H1 (cell line): ENCODE results near the gene COQ9. TPM values are rescaled to one million over a fixed set of nuclear protein-coding genes. Genes with fewer than 3 reads are reported as not detected.

Experiments used
- CTCF ChIA-PET: fragments of 300-600 bp; sonication (Branson Sonifier 250); formaldehyde crosslinking; loops from one replicate; lab custom pipeline; 2021; ENCODE audit not compliant: partially characterized antibody; lab: Charles Lee
- POLR2A ChIA-PET: fragments of 300-600 bp; sonication (Branson Sonifier 250); formaldehyde crosslinking; loops from one replicate; lab custom pipeline; 2021; ENCODE audit warnings: inconsistent platforms; ENCODE audit not compliant: partially characterized antibody; lab: Charles Lee
- DNase-seq, 2 experiments: peaks; one replicate each; pipeline versions ENCODE4 v3.0.0 to v3.0.0-alpha.2; 2010 to 2022; ENCODE audit warnings: low spot score in 2 of 2, low read depth in 1 of 2, mixed read lengths in 1 of 2
- FAIRE-seq: peaks from 2 replicates; lab custom pipeline; 2011; peaks lifted over from hg19 to GRCh38; lab: Jason Lieb, UNC
- H2AFZ ChIP-seq: 2 replicates; pipeline ENCODE4 v1.8.1; 2012; ENCODE audit warnings: low read length, inconsistent platforms
- H2AK5ac ChIP-seq: 2 replicates; pipeline ENCODE4 v1.6.1; 2013; ENCODE audit warnings: low read depth, low read length
- H2BK120ac ChIP-seq: replicated peaks from 2 replicates; pipeline ENCODE3; 2013; ENCODE audit warnings: low read depth, low read length, inconsistent platforms
- H2BK12ac ChIP-seq: 2 replicates; pipeline ENCODE4 v1.6.1; 2013; ENCODE audit warnings: low read depth, low read length
- H2BK15ac ChIP-seq: 2 replicates; pipeline ENCODE4 v1.6.1; 2013; ENCODE audit warnings: low read length
- H2BK20ac ChIP-seq: 2 replicates; pipeline ENCODE4 v1.6.1; 2013; ENCODE audit warnings: low read length
- H2BK5ac ChIP-seq: 2 replicates; pipeline ENCODE4 v1.6.1; 2013; ENCODE audit warnings: low read depth, low read length
- H3K14ac ChIP-seq: 2 replicates; pipeline ENCODE4 v1.6.1; 2013; ENCODE audit warnings: inconsistent platforms; ENCODE audit not compliant: insufficient read length
- H3K18ac ChIP-seq: 2 replicates; pipeline ENCODE4 v1.6.1; 2013; ENCODE audit warnings: low read length; ENCODE audit errors: extremely low read depth
- H3K23ac ChIP-seq: 2 replicates; pipeline ENCODE4 v1.6.1; 2013; ENCODE audit warnings: inconsistent platforms; ENCODE audit not compliant: insufficient read length
- H3K23me2 ChIP-seq: 2 replicates; pipeline ENCODE4 v1.6.1; 2013; ENCODE audit warnings: low read depth, low read length
- H3K27ac ChIP-seq: 2 replicates; pipeline ENCODE4 v1.6.1; 2011; ENCODE audit warnings: low read depth, low read length, inconsistent platforms
- H3K27me3 ChIP-seq, 4 experiments: replicated peaks in 1 of 4; 1 replicate in 1 of 4; 2 replicates in 3 of 4; pipeline versions ENCODE4 v1.6.1 to v1.8.1; 2011 to 2013; ENCODE audit warnings: low read length in 3 of 4, mild to moderate bottlenecking in 3 of 4, inconsistent platforms in 2 of 4, mixed read lengths in 2 of 4, moderate library complexity in 1 of 4; ENCODE audit not compliant: control insufficient read depth in 3 of 4, insufficient read depth in 3 of 4; ENCODE audit errors: extremely low read depth in 1 of 4
- H3K36me3 ChIP-seq, 4 experiments: 2 replicates each; pipeline versions ENCODE4 v1.6.1 to v1.8.1; 2011 to 2013; ENCODE audit warnings: mild to moderate bottlenecking in 4 of 4, low read length in 3 of 4, moderate library complexity in 2 of 4, control low read depth in 1 of 4, inconsistent platforms in 1 of 4; ENCODE audit not compliant: insufficient read depth in 4 of 4, control insufficient read depth in 2 of 4
- H3K4ac ChIP-seq: replicated peaks from 2 replicates; pipeline ENCODE3; 2013; ENCODE audit warnings: low read length, low read depth, mixed read lengths, inconsistent platforms; ENCODE audit not compliant: insufficient read length
- H3K4me1 ChIP-seq, 4 experiments: replicated peaks in 1 of 4; 1 replicate in 1 of 4; 2 replicates in 3 of 4; pipeline versions ENCODE4 v1.6.1 to v1.8.1; 2011 to 2013; ENCODE audit warnings: low read length in 3 of 4, inconsistent platforms in 2 of 4, mixed read lengths in 1 of 4; ENCODE audit not compliant: insufficient read depth in 4 of 4, control insufficient read depth in 3 of 4
- H3K4me2 ChIP-seq, 2 experiments: 2 replicates each; pipeline versions ENCODE4 v1.6.1 to v1.8.1; 2011 to 2013; ENCODE audit warnings: low read depth in 2 of 2, low read length in 2 of 2, control low read depth in 1 of 2, inconsistent platforms in 1 of 2, mild to moderate bottlenecking in 1 of 2; ENCODE audit not compliant: insufficient read depth in 1 of 2
- H3K4me3 ChIP-seq, 4 experiments: fragments of 200-600, 300-600 bp in 1 of 4; sonication (generic), shearing (Covaris generic), sonication (Bioruptor Twin) in 1 of 4; 2 replicates each; pipeline versions ENCODE4 v1.5.1 to v1.8.1; 2011 to 2016; ENCODE audit warnings: low read length in 4 of 4, low read depth in 3 of 4, control low read depth in 2 of 4, inconsistent platforms in 2 of 4, mild to moderate bottlenecking in 2 of 4, mixed read lengths in 1 of 4, moderate library complexity in 1 of 4; ENCODE audit not compliant: insufficient read depth in 2 of 4; ENCODE audit errors: extremely low read depth in 1 of 4
- H3K56ac ChIP-seq: replicated peaks from 2 replicates; pipeline ENCODE3; 2013; ENCODE audit warnings: low read depth, mild to moderate bottlenecking, mixed read lengths, low read length, inconsistent platforms; ENCODE audit not compliant: insufficient read length
- H3K79me1 ChIP-seq: 2 replicates; pipeline ENCODE4 v1.6.1; 2013; ENCODE audit warnings: low read depth, low read length, control low read depth
- H3K79me2 ChIP-seq, 2 experiments: 2 replicates each; pipeline versions ENCODE4 v1.6.1 to v1.8.1; 2012 to 2013; ENCODE audit warnings: low read length in 2 of 2, mild to moderate bottlenecking in 2 of 2, inconsistent platforms in 1 of 2; ENCODE audit not compliant: insufficient read depth in 2 of 2, control insufficient read depth in 1 of 2
- H3K9ac ChIP-seq, 4 experiments: replicated peaks in 1 of 4; 1 replicate in 1 of 4; 2 replicates in 3 of 4; pipeline versions ENCODE4 v1.6.1 to v1.8.1; 2011 to 2013; ENCODE audit warnings: low read depth in 3 of 4, low read length in 3 of 4, control low read depth in 2 of 4, mild to moderate bottlenecking in 2 of 4, moderate library complexity in 2 of 4, inconsistent platforms in 1 of 4; ENCODE audit errors: extremely low read depth in 1 of 4
- H3K9me3 ChIP-seq, 2 experiments: 2 replicates each; pipeline versions ENCODE4 v1.6.1 to v1.8.1; 2012 to 2013; ENCODE audit warnings: mild to moderate bottlenecking in 2 of 2, moderate library complexity in 2 of 2, control low read depth in 1 of 2, inconsistent platforms in 1 of 2, low read depth in 1 of 2, low read length in 1 of 2, mixed read lengths in 1 of 2; ENCODE audit not compliant: insufficient read depth in 2 of 2
- H4K20me1 ChIP-seq, 2 experiments: replicated peaks in 1 of 2; 2 replicates each; pipeline versions ENCODE3 to v1.8.1; 2011 to 2013; ENCODE audit warnings: inconsistent platforms in 2 of 2, low read length in 2 of 2, mild to moderate bottlenecking in 1 of 2; ENCODE audit not compliant: insufficient read depth in 2 of 2, control insufficient read depth in 1 of 2
- H4K5ac ChIP-seq: 2 replicates; pipeline ENCODE4 v1.6.1; 2013; ENCODE audit warnings: low read length, low read depth, mixed read lengths, inconsistent platforms; ENCODE audit not compliant: insufficient read length
- H4K8ac ChIP-seq: 2 replicates; pipeline ENCODE4 v1.8.0; 2013; ENCODE audit warnings: mild to moderate bottlenecking, moderate library complexity, low read length, inconsistent platforms; ENCODE audit not compliant: insufficient read depth; ENCODE audit errors: extremely low read depth
- H4K91ac ChIP-seq: replicated peaks from 2 replicates; pipeline ENCODE3; 2013; ENCODE audit warnings: low read length, mixed read lengths, inconsistent platforms; ENCODE audit not compliant: insufficient read length
- CEBPB ChIP-seq: IDR thresholded peaks from 2 replicates; pipeline ENCODE4 v1.6.1; 2012; ENCODE audit warnings: low read depth, low read length
- PHF8 ChIP-seq: fragments of 200-600 bp; sonication (generic); conservative IDR thresholded peaks from 2 replicates; pipeline ENCODE4 v1.7.1; 2012; ENCODE audit warnings: low read depth, mild to moderate bottlenecking, inconsistent platforms, low read length, moderate library complexity
- SAP30 ChIP-seq: fragments of 300-600 bp; sonication (generic); IDR thresholded peaks from 2 replicates; pipeline ENCODE4 v1.7.1; 2012; ENCODE audit warnings: low read length, moderate library complexity, mild to moderate bottlenecking, inconsistent platforms; ENCODE audit not compliant: insufficient read depth, insufficient replicate concordance
- SIX5 ChIP-seq: IDR thresholded peaks from 2 replicates; pipeline ENCODE4 v1.6.1; 2011; ENCODE audit warnings: mild to moderate bottlenecking, low read depth, low read length
- TCF12 ChIP-seq: IDR thresholded peaks from 2 replicates; pipeline ENCODE4 v1.6.1; 2011; ENCODE audit warnings: low read depth, mild to moderate bottlenecking, low read length
- WGBS, 2 experiments: shearing (Covaris generic) in 1 of 2; methylation state at CpG; one replicate each; pipeline versions ENCODE4 v1.1.6 to v1.1.7; 2013 to 2015; ENCODE audit warnings: low lambda C conversion rate in 2 of 2, mixed read lengths in 2 of 2, inconsistent platforms in 1 of 2, low coverage in 1 of 2, missing lambda C conversion rate in 1 of 2; ENCODE audit not compliant: insufficient replicate concordance in 2 of 2, insufficient coverage in 1 of 2, insufficient read length in 1 of 2; ENCODE audit errors: extremely low coverage in 1 of 2, missing lambda C conversion rate in 1 of 2; 5-methylcytosine and 5-hydroxymethylcytosine counted together
- polyA plus RNA-seq, 7 experiments: library from polyadenylated mRNA; depleted of rRNA in 3 of 7; stranded (reverse) in 5 of 7; unstranded in 2 of 7; fragments of >200 nt in 5 of 7; fragments of 200-250 nt in 2 of 7; gene quantifications; 1 replicate in 5 of 7; 2 replicates in 1 of 7; 4 replicates in 1 of 7; pipeline versions ENCODE4 v1.2.1 to v1.2.3, GENCODE V29; 2011 to 2013; ENCODE audit warnings: missing spikeins in 2 of 7, mixed read lengths in 2 of 7
- total RNA-seq: library from RNA; stranded (reverse); fragmentation: NEBNext Ultra II Directional; extraction: Animal tissue kit (Norgen Biotek cat#: 25700); gene quantifications from 2 replicates; pipeline ENCODE4 v1.2.1, GENCODE V29; 2021

COQ9 gene
- total and polyA plus RNA-seq, 2 of the 8 experiments (the other 6 are each of a cell fraction or from before 2014, with no cell fraction given): 33.3 to 60.3 TPM

DNA sequence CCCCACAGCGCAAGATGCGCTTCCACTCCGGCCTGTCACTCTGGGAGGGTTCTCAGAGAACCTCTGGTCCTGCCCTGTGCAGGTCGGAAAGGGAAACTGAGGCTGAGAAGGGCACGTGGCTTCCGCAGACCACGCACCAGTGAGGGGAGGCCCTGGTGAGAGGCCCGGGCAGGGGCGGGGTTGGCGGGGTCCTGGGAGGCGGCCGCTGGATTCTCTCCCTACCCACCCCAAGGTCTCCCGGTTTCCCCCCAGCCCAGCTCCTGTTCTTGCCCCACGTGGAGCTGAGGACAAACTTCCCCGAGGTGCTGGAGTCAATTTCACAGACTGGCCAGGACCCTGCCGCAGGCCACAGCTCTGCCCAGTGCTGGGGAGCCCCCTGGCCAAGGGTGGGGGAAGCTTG lies 31.2 kb upstream of the COQ9 start:
- H3K79me1 ChIP-seq: no peaks in the 10 kb centered on the region
- peak overlapping the region in 2 of 4 experiments; percentile 19 to 57; a peak in 3 of 8 replicates for H3K4me3 ChIP-seq
- no peak overlapping the region for H3K23ac ChIP-seq
- H3K27me3 ChIP-seq: no peaks in the 10 kb centered on the region
- no peak for TF ChIP-seq CEBPB
- no peak for TF ChIP-seq PHF8
- TF ChIP-seq TCF12: no peak
- TF ChIP-seq SIX5: no peak
- TF ChIP-seq SAP30: no peak
- TF ChIP-seq, all 59 proteins: peak for 0
- peak overlapping the region; percentile 78; the same call in 1 of the 2 replicates for H3K18ac ChIP-seq
- H3K36me3 ChIP-seq: no peaks in the 10 kb centered on the region
- peak overlapping the region; percentile 65; the same call in 1 of the 2 replicates for H2AK5ac ChIP-seq
- peak overlapping the region; percentile 9 for H4K5ac ChIP-seq
- H2BK120ac ChIP-seq: peak overlapping the region; percentile 28
- POLR2A ChIA-PET: interaction anchor here (0.7 to 4.9 kb wide), 14 partner anchors 11 to 132 kb away, joined by 3 to 47 read pairs (median 4); partner anchors contain the start of genes CCL17, CIAPIN1, COQ9 and PLLP
- DNase-seq (no peak), FAIRE-seq (no peak)
- 0 out of 2 replicates have a peak overlapping the region, but pooled peaks have one; percentile 40 for H2BK15ac ChIP-seq
- H3K4me2 ChIP-seq: peak overlapping the region; percentile 27 to 78
- peak overlapping the region; percentile 44 for H3K4ac ChIP-seq
- H3K9ac ChIP-seq: no peak overlapping the region
- 87% methylated on average over 15 of the region's 16 CpGs; no CpG with 5 or more reads in 1 of the 2 experiments for WGBS, 2 experiments
- H4K20me1 ChIP-seq: no peaks in the 10 kb centered on the region
- H3K4me1 ChIP-seq: peaks cover 0 to 12% (median 7%) of the 10 kb centered on the region in 4 experiments; a peak in 6 of 7 replicates
- CTCF ChIA-PET: interaction anchor here (0.6 to 19.2 kb wide), 41 partner anchors 8 to 385 kb away, joined by 3 to 513 read pairs (median 7); partner anchors contain the start of genes CCL17, CIAPIN1, COQ9 and CX3CL1
- 0 out of 2 replicates have a peak, but pooled peaks cover 3% of the 10 kb centered on the region for H3K23me2 ChIP-seq
- H3K79me2 ChIP-seq: no peaks in the 10 kb centered on the region
- peak overlapping the region; percentile 96 for H4K8ac ChIP-seq
- no peak overlapping the region for H3K27ac ChIP-seq
- H2BK12ac ChIP-seq: peak overlapping the region; percentile 39; the same call in 1 of the 2 replicates
- H2BK5ac ChIP-seq: peak overlapping the region; percentile 77; the same call in 1 of the 2 replicates
- peak overlapping the region; percentile 87 for H4K91ac ChIP-seq
- H2BK20ac ChIP-seq: no peak overlapping the region
- H3K14ac ChIP-seq: no peak overlapping the region
- peak overlapping the region; percentile 70; the same call in 1 of the 2 replicates for H2AFZ ChIP-seq
- H3K9me3 ChIP-seq: no peaks in the 10 kb centered on the region
- no peak overlapping the region for H3K56ac ChIP-seq
